Measurements from ENCODE around the gene KLHL7.

Gene KLHL7, protein sequence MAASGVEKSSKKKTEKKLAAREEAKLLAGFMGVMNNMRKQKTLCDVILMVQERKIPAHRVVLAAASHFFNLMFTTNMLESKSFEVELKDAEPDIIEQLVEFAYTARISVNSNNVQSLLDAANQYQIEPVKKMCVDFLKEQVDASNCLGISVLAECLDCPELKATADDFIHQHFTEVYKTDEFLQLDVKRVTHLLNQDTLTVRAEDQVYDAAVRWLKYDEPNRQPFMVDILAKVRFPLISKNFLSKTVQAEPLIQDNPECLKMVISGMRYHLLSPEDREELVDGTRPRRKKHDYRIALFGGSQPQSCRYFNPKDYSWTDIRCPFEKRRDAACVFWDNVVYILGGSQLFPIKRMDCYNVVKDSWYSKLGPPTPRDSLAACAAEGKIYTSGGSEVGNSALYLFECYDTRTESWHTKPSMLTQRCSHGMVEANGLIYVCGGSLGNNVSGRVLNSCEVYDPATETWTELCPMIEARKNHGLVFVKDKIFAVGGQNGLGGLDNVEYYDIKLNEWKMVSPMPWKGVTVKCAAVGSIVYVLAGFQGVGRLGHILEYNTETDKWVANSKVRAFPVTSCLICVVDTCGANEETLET

DNA sequence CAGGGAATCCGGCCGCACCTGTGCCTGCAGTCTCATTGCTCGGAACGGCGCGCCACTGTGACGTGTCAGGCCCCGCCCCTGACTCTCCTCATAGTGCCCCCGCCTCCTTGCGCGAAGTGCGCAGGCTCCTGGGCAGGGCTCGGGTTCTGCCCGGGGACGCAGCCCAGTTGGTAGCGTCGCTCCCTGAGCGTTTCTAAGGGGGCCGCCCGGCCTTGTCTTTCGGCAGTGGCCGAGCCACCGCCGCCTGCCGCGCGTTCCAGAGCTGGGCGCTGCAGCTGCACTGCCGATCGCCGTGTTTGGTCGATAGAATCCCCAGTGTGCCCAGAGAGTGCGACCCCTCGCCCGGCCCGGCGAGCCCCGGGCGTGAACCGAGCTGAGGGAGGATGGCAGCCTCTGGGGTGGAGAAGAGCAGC lies at the start of gene KLHL7:
TSS of gene KLHL7 (plus strand) at position 142 of the 413 bp plus-strand sequence. CDS start at position 384, 242 bp downstream.
- peak; percentile 89 for DNase-seq (ENCODE audit: low spot score)

- DNase-seq (ENCODE audit: low spot score) = no peak
Observed at GRCh38 chr7:23058408-23059096, 47.0 kb upstream of the KLHL7 start.

DNA sequence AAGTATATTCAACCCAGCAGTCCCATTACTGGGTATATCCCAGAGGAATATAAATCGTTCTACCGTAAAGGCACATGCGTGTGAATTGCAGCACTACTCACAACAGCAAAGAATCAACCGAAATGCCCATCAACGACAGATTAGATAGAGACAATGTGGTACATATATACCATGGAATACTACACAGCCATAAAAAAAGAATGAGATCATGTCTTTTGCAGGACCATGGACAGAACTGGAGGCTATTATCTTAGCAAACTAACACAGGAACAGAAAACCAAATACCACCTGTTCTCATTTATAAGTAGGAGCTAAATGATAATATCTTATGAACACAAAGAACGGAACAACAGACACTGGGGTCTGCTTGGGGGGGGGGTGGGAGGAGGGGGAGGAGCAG lies 44.3 kb upstream of the KLHL7 start:
- no peak for DNase-seq (ENCODE audit: low spot score)

DNA sequence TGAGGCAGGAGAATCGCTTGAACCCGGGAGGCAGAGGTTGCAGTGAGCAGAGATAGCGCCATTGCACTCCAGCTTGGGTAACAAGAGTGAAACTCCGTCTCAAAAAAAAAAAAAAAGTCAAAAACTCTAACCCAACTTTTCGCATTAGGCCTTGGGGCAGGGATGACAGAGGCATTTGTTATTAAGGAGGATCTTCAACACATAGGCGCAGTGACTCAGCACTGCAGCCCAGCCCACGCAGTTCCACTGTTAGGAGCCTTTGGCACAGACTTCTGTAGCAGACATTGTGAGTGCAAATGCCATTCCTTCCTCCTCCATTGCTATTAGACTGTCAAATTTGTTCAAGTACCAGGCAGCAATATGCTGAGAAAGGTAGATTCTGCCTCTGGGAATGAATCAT lies 43.1 kb upstream of the KLHL7 start:
- DNase-seq (ENCODE audit: low spot score) = no peak

DNA sequence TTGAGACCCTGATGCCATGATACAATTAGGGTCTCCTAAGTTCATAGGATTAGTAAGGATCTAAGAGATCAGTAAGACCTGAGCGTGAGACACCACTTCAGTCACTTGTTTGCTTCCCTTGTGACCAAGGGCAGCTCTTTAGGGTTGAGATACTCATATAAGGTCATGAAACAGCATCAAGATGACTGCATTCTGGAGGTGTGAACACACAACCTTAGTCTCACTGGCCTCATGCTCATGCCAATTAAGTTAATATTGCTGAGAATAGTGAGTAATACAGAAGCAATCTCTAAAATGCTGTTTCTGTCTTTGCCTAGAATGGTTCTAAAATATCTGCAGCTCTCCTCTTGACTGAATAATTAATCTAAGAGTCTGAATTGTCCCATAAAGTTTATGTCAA lies 39.6 kb upstream of the KLHL7 start:
- no peak for DNase-seq (ENCODE audit: low spot score)

- DNase-seq (ENCODE audit: low spot score) = no peak
Observed at GRCh38 chr7:23067271-23067670, 38.3 kb upstream of the KLHL7 start.

DNA sequence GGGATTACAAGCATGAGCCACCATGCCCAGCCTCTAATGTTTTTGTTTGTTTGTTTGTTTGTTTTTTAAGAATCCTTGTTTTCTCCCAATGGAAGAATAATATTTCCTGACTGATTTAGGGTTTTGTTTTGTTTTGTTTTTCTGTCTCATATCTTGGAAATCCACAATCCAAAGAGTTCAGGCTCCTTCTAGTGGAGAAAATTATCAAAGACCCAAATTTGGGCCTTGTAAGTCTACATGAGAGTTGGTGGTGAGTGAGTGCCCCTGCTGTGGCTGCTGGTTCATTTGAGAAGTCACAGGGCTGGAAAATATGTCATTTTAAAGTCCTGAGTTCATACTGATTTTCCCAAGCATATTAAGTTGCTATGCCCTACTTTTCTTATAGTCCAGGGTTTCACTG lies 33.5 kb upstream of the KLHL7 start:
- DNase-seq (ENCODE audit: low spot score) = no peak

DNA sequence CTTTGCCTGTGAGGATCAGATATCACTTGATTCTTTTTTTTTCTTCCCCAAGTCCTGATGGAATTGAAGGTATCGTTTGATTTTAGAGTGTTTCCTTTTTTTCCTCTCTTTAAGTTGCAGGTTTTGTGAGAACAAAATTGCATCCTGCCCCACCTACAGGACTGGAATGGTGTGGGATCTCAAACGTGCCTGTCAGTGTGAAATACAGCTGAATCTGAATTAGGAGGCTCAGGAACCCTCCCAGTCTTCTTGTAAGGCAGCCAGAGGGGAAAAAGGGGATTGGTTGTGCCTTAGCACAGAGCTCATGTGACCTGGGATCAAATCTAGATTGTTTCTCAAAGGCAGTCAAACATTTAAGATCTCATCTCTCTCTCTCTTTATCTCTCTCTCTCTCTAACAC lies 32.7 kb upstream of the KLHL7 start:
- DNase-seq (ENCODE audit: low spot score) = no peak

- peak; percentile 50 for DNase-seq (ENCODE audit: low spot score)
Observed at GRCh38 chr7:23074443-23075261, 30.9 kb upstream of the KLHL7 start.

GRCh38 chr7:23075571-23075970 lies 30.0 kb upstream of the KLHL7 start:
- no peak for DNase-seq (ENCODE audit: low spot score)

GRCh38 chr7:23076772-23077171 lies 28.8 kb upstream of the KLHL7 start:
- DNase-seq (ENCODE audit: low spot score) = no peak

GRCh38 chr7:23093111-23093510 lies 12.5 kb upstream of the KLHL7 start:
- no peak for DNase-seq (ENCODE audit: low spot score)

DNA sequence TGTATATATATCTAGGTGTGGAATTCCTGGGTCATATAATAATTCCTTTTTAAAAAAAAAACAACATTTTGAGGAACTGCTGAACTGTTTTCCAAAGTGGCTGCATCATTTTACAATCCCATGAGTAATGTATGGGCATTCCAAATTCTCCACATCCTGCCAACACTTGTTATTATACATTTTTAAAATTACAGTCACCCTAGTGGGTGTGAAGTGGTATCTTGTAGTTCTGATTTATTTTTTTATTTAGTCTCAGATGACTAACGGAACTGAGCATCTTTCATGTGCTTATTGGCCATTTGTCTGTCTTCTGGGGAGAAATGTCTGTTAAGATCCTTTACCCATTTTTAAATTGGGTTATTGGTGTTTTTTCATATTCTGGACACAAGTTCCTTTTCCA lies 12.0 kb upstream of the KLHL7 start:
- no peak for DNase-seq (ENCODE audit: low spot score)

GRCh38 chr7:23096518-23097290 lies 8.9 kb upstream of the KLHL7 start:
- DNase-seq (ENCODE audit: low spot score) = no peak

- no peak for DNase-seq (ENCODE audit: low spot score)
Observed at GRCh38 chr7:23098029-23098428, 7.6 kb upstream of the KLHL7 start.

DNA sequence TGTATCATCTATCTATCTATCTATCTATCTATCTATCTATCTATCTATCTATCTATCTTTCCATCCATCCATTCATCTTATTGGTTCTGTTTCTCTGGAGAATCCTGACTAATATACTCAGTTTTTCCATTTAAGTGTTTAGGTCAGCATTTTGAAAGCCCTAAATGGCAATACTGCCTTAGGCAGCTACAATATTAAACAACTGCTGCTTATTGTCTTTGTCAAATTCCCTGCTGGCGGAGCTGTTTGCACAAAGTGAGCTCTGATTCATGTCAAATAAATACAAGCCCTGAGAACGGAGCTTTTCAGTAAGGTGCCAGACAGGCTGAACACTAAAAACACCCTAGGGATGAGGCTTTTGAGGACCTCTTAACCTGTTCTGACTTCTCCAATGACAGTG lies 7.1 kb upstream of the KLHL7 start:
- DNase-seq (ENCODE audit: low spot score) = no peak

DNA sequence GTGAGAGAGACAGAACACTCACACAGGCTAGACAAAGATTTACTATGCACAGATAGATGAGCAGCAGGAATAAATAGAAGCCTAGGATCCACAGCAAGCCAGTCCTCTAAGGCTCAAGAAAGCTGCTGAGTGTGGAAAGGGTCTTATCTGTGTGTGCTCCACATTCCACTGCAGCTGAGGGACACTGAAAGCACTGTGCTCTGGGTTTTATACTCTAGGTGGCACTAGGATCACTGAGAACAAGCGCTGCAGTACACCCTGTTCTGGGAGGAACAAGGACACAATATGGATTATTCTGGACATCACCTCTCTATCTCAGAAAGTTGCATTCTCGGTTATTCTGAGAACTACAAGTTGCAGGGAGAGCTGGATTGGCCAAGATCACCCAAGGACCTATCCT lies 4.9 kb upstream of the KLHL7 start:
- peak; percentile 73 for DNase-seq (ENCODE audit: low spot score)

DNA sequence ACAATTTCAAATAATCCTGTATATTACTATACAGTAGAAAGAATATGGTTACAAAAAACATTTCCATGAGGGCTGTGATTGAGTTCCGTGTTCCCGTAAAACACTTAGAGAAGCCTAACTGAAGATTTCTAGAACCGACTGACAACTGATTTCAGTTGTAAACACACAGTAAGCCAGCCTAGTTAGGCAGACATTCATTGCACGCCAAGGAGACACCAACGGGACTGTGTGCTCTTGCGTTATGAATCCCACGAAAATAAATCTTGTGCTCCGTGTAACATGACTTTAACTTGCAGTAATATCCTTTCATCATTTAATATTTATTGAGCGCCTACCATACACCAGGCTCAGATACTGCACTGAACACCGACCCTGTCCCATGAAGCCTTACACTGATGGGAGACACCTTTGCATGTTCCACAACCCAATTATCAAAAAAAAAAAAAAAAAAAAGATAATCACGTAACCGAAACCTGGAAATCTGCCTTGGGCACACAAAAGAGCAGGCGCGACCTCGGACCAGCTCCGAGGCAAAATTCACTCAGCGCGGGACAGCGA lies 420 bp upstream of the KLHL7 start:
- peak; percentile 12 for DNase-seq (ENCODE audit: low spot score)

DNA sequence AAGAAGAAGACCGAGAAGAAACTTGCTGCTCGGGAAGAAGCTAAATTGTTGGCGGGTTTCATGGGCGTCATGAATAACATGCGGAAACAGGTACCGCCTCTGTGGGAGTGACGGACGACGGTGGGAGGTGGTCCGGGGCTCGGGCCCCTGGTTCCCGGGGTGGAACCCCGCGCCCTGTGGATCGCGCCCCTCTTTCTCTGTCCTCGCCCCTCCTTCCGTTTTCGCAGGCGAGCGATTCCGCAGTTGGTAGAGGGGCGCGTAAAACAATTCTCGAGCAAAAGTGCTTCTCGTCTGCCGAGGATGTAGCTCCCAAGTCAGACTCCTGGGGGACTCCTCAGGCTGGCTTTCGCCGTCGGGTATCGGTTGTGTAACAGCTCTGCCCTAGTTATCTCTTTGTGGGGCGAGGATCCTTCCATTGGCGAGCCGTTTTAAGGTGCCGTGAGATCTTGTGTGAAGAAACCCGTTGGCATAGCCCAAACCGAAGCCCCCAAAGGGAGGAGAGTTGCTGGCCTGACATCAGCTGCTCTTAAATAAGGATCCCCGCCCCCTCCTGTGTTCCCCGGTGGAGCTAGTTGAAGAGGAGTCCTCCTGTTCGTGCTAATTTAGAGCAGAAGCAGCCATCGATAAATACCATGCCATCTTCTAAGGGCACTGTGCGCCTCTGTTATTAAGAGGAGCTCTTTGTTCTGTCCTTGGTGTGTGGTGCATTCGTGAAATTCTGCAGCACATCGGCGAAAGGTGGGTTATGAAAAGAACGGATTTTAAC lies 655 bp downstream of the KLHL7 start:
- DNase-seq (ENCODE audit: low spot score) = peak; percentile 61

Data from HuH-7 (cell line).